K562 (cell line): Measurements from ENCODE around the gene APPBP2. TPM values are rescaled to one million over a fixed set of nuclear protein-coding genes. Genes with fewer than 3 reads are reported as not detected.

ENCODE experiments used
- ATAC-seq: fragments of 200-7000 bp; cut with Tn5 transposase; 3 replicates; pipeline ENCODE4 v1.9.1; 2020; ENCODE audit warnings: moderate library complexity
- BruUV-seq: library from RNA; stranded (reverse); fragments of 400-500 nt; replicated peaks from 2 replicates; lab custom pipeline; 2021; lab: Mats Ljungman, UMichigan
- CTCF ChIA-PET: fragments of 300-600 bp; formaldehyde crosslinking; extraction: SDS; loops from one replicate; lab custom pipeline; 2021; ENCODE audit warnings: low intra/inter-chr PET ratio; lab: Yijun Ruan, JAX
- POLR2A ChIA-PET: fragments of 300-600, 350-650 bp; sonication (Branson Sonifier 250); formaldehyde crosslinking; extraction: SDS; loops from one replicate; lab custom pipeline; 2021; ENCODE audit warnings: antibody characterized with exemption, inconsistent platforms; lab: Yijun Ruan, JAX
- DNase-seq, 4 experiments: peaks; one replicate each; pipeline versions ENCODE4 v3.0.0 to v3.0.0-alpha.2; 2011 to 2018; ENCODE audit warnings: low spot score in 3 of 4, mixed read lengths in 3 of 4; ENCODE audit errors: extremely low read depth in 1 of 4
- FAIRE-seq: peaks from 2 replicates; lab custom pipeline; 2011; peaks lifted over from hg19 to GRCh38; lab: Jason Lieb, UNC
- H2AFZ ChIP-seq: 2 replicates; pipeline ENCODE4 v1.6.0; 2011; ENCODE audit warnings: low read depth, low read length, control low read depth, inconsistent platforms
- H3K27ac ChIP-seq: fragments of 200-600 bp; 3 replicates; pipeline ENCODE4 v1.8.0; 2011; ENCODE audit warnings: low read depth, mild to moderate bottlenecking, control low read depth, inconsistent platforms, low read length, moderate library complexity, mixed read lengths; ENCODE audit errors: extremely low read depth
- H3K27me3 ChIP-seq, 2 experiments: fragments of 300-600 bp in 1 of 2; 2 replicates in 1 of 2; 3 replicates in 1 of 2; pipeline versions ENCODE4 v1.6.0 to v1.8.0; 2011; ENCODE audit warnings: inconsistent platforms in 2 of 2, low read length in 2 of 2, mild to moderate bottlenecking in 1 of 2, mixed read lengths in 1 of 2, moderate library complexity in 1 of 2; ENCODE audit not compliant: control insufficient read depth in 2 of 2, insufficient read depth in 2 of 2
- H3K36me3 ChIP-seq: fragments of 300-600 bp; 3 replicates; pipeline ENCODE4 v1.8.0; 2011; ENCODE audit warnings: mild to moderate bottlenecking, low read length, inconsistent platforms; ENCODE audit not compliant: control insufficient read depth, insufficient read depth
- H3K4me1 ChIP-seq, 2 experiments: fragments of 200-600 bp in 1 of 2; replicated peaks in 1 of 2; 2 replicates in 1 of 2; 3 replicates in 1 of 2; pipeline versions ENCODE4 v1.5.1 to v1.8.0; 2011; ENCODE audit warnings: inconsistent platforms in 2 of 2, low read length in 2 of 2, mild to moderate bottlenecking in 1 of 2, mixed read lengths in 1 of 2, moderate library complexity in 1 of 2; ENCODE audit not compliant: control insufficient read depth in 2 of 2, insufficient read depth in 2 of 2
- H3K4me2 ChIP-seq: 2 replicates; pipeline ENCODE4 v1.6.1; 2011; ENCODE audit warnings: low read length, control low read depth, inconsistent platforms, mixed read lengths; ENCODE audit not compliant: insufficient read depth
- H3K4me3 ChIP-seq: fragments of 200-600 bp; sonication (generic), shearing (Covaris generic); 2 replicates; pipeline ENCODE4 v1.5.1; 2016; ENCODE audit warnings: control low read depth, inconsistent platforms
- H3K79me2 ChIP-seq: fragments of 200-600 bp; 3 replicates; pipeline ENCODE4 v1.8.0; 2011; ENCODE audit warnings: low read length, inconsistent platforms; ENCODE audit not compliant: control insufficient read depth, insufficient read depth
- H3K9ac ChIP-seq, 2 experiments: 2 replicates each; pipeline versions ENCODE4 v1.6.0 to v1.6.1; 2011; ENCODE audit warnings: low read depth in 2 of 2, low read length in 2 of 2, control low read depth in 1 of 2, inconsistent platforms in 1 of 2, mild to moderate bottlenecking in 1 of 2, mixed read lengths in 1 of 2; ENCODE audit not compliant: insufficient read depth in 1 of 2
- H3K9me1 ChIP-seq: one replicate; pipeline ENCODE4 v1.6.0; 2011; ENCODE audit warnings: inconsistent platforms, mild to moderate bottlenecking, low read length, moderate library complexity; ENCODE audit not compliant: control insufficient read depth, insufficient read depth
- H3K9me3 ChIP-seq: replicated peaks from 2 replicates; pipeline ENCODE4 v1.5.1; 2011; ENCODE audit warnings: low read depth, low read length, inconsistent platforms; ENCODE audit not compliant: control insufficient read depth, insufficient read depth
- H4K20me1 ChIP-seq: replicated peaks from 2 replicates; pipeline ENCODE4 v1.6.1; 2011; ENCODE audit warnings: low read length, inconsistent platforms, mixed read lengths; ENCODE audit not compliant: control insufficient read depth, insufficient read depth
- DDX20 ChIP-seq: fragments of 450-650 bp; IDR thresholded peaks from 2 replicates; pipeline ENCODE4 v1.6.1; 2016; ENCODE audit warnings: missing genetic modification characterization, low read depth, mild to moderate bottlenecking, missing compliant biosample characterization, moderate library complexity
- GMEB1 ChIP-seq: fragments of 250-450 bp; sonication (Bioruptor Pico); IDR thresholded peaks from 2 replicates; pipeline ENCODE4 v1.4.0; 2020; ENCODE audit warnings: mild to moderate bottlenecking
- HCFC1 ChIP-seq: IDR thresholded peaks from 2 replicates; pipeline ENCODE4 v1.6.1; 2012; ENCODE audit warnings: low read depth, low read length, improper control_type of control experiment
- MAFK ChIP-seq: IDR thresholded peaks from 2 replicates; pipeline ENCODE4 v1.6.1; 2011; ENCODE audit warnings: low read length, improper control_type of control experiment
- MCM7 ChIP-seq, 2 experiments: fragments of 450-650 bp; IDR thresholded peaks; 2 replicates each; pipeline ENCODE4 v1.6.1; 2016 to 2018
- MECOM ChIP-seq: fragments of 250-450 bp; sonication (Bioruptor Pico); IDR thresholded peaks from 2 replicates; pipeline ENCODE4 v1.8.0; 2022; ENCODE audit warnings: inconsistent platforms
- MEIS2 ChIP-seq: fragments of 450-650 bp; IDR thresholded peaks from 2 replicates; pipeline ENCODE4 v1.6.1; 2014; ENCODE audit warnings: mild to moderate bottlenecking; ENCODE audit not compliant: partially characterized antibody
- MYNN ChIP-seq, 2 experiments: sonication (generic); formaldehyde crosslinking in 1 of 2; IDR thresholded peaks; 2 replicates each; pipeline versions ENCODE4 v1.5.0 to v1.6.1; 2016 to 2020; ENCODE audit warnings: antibody characterized with exemption in 1 of 2, missing genetic modification reagents in 1 of 2
- NCOR1 ChIP-seq: fragments of 450-650 bp; IDR thresholded peaks from 2 replicates; pipeline ENCODE4 v1.6.1; 2016; ENCODE audit warnings: mild to moderate bottlenecking, moderate library complexity
- PRMT5 ChIP-seq: sonication (generic); formaldehyde crosslinking; IDR thresholded peaks from 2 replicates; pipeline ENCODE4 v1.5.0; 2020; ENCODE audit warnings: missing genetic modification reagents
- SP1 ChIP-seq: sonication (generic); formaldehyde crosslinking; IDR thresholded peaks from 2 replicates; pipeline ENCODE4 v1.8.1; 2022; ENCODE audit warnings: mild to moderate bottlenecking, missing genetic modification reagents
- ZNF124 ChIP-seq: sonication (generic); formaldehyde crosslinking; IDR thresholded peaks from 2 replicates; pipeline ENCODE4 v1.8.1; 2022; ENCODE audit warnings: missing genetic modification reagents
- ZNF316 ChIP-seq: fragments of 450-650 bp; IDR thresholded peaks from 2 replicates; pipeline ENCODE4 v1.6.1; 2016
- ZNF766 ChIP-seq: fragments of 200-800 bp; sonication (Bioruptor generic); conservative IDR thresholded peaks from 2 replicates; pipeline ENCODE4 v1.6.1; 2016; ENCODE audit warnings: missing genetic modification characterization, missing compliant biosample characterization
- WGBS: fragments of 100-300 bp; shearing (Covaris generic); methylation state at CpG from one replicate; pipeline ENCODE4 v1.1.6; 2016; ENCODE audit warnings: low coverage, mixed read lengths; ENCODE audit not compliant: insufficient coverage; ENCODE audit errors: missing lambda C conversion rate; 5-methylcytosine and 5-hydroxymethylcytosine counted together
- in situ Hi-C: fragments of 300-500 bp; cut with MboI; formaldehyde crosslinking; loops from 4 replicates; pipeline ENCODE4 v1.15.0; 2018; ENCODE audit warnings: inconsistent platforms, mixed read lengths
- intact Hi-C: fragments of 100-400 bp; cut with micrococcal nuclease; formaldehyde crosslinking; loops from 2 replicates; pipeline ENCODE4 v1.14.2; 2022
- polyA plus RNA-seq, 8 experiments: library from polyadenylated mRNA; depleted of rRNA in 4 of 8; stranded (reverse) in 5 of 8; unstranded in 3 of 8; fragments of >200 nt; fragmentation: Nextera tagmentation in 2 of 8; fragmentation: Illumina TruSeq in 1 of 8; extraction: Ambion mirVana in 2 of 8; extraction: Trizol in 1 of 8; gene quantifications; 2 replicates each; pipeline versions ENCODE4 v1.2.1 to v1.2.3, GENCODE V29; 2011 to 2014; ENCODE audit warnings: inconsistent platforms in 1 of 8, missing spikeins in 1 of 8
- total RNA-seq, 7 experiments: library from RNA; depleted of rRNA in 6 of 7; stranded (reverse); fragments of >200 nt in 6 of 7; fragmentation: Illumina TruSeq in 2 of 7; extraction: Trizol in 2 of 7; gene quantifications; 2 replicates each; pipeline versions ENCODE4 v1.2.1 to v1.2.3, GENCODE V29; 2011 to 2021; ENCODE audit warnings: low replicate concordance in 1 of 7
- TF ChIP-seq, protein P1 (sequence below), 2 experiments: fragments of 450-650 bp; IDR thresholded peaks; 2 replicates each; pipeline ENCODE4 v1.6.1; 2016; ENCODE audit warnings: mild to moderate bottlenecking in 2 of 2, borderline replicate concordance in 1 of 2, low read depth in 1 of 2, moderate library complexity in 1 of 2

The APPBP2 gene
- total and polyA plus RNA-seq, 9 of the 15 experiments (the other 6 are each of a cell fraction or from before 2014, with no cell fraction given) = 2.7 to 16.8 (median 6.9) TPM

DNA sequence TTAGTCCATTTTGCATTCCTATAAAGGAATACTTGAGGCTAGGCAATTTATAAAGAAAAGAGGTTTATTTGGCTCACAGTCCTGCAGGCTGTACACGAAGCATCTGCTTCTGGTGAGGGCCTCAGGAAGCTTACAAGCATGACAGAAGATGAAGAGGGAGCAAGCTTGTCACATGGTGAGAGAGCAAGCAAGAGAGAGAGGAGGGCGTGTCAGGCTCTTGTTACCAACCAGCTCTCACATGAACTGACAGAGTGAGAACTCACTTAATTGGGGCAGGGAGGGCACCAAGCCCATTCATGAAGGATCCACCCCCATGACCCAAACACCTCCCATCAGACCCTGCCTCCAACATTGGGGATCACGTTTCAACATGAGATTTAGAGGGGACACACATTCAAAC is 102.2 kb downstream of the APPBP2 start:
- no peaks in the 10 kb centered on the region for H3K79me2 ChIP-seq
- intact Hi-C loops = no loop called here
- H3K27ac ChIP-seq = no peak overlapping the region
- H2AFZ ChIP-seq = no peak overlapping the region
- no peaks in the 10 kb centered on the region for H3K36me3 ChIP-seq
- FAIRE-seq (no peak), ATAC-seq (no peak), DNase-seq (no peak)
- no peaks in the 10 kb centered on the region for H3K9me3 ChIP-seq
- H3K27me3 ChIP-seq = peaks cover 8 to 17% of the 10 kb centered on the region in 2 experiments; a peak in 3 of 5 replicates
- no peaks in the 10 kb centered on the region for H4K20me1 ChIP-seq
- no peak overlapping the region for H3K9ac ChIP-seq
- H3K4me3 ChIP-seq = no peak overlapping the region
- H3K9me1 ChIP-seq = no peaks in the 10 kb centered on the region
- ChIA-PET CTCF (no interaction called here), POLR2A (interaction anchor here (0.6 kb wide), 1 partner anchor 103 kb away, joined by 4 read pairs; no protein-coding TSS in a partner anchor)
- 12% methylated on average over 2 of the region's 3 CpGs for WGBS
- BruUV-seq = no TSS peak
- H3K4me2 ChIP-seq = no peak overlapping the region
- in situ Hi-C loops = loop anchor here (10.0 kb wide), 1 partner anchor 279 kb away; the partner anchor contains the start of gene CA4
- peaks cover 0 to 13% of the 10 kb centered on the region in 2 experiments; a peak in 2 of 5 replicates for H3K4me1 ChIP-seq
- TF ChIP-seq HCFC1 = no peak
- no peak for TF ChIP-seq DDX20 (tag)
- no peak for TF ChIP-seq PRMT5
- no peak for TF ChIP-seq SP1 (CRISPR knock-in tag)
- TF ChIP-seq MECOM (CRISPR knock-in tag) = no peak
- TF ChIP-seq ZNF316 = peak; percentile 68
- TF ChIP-seq MCM7 (IDR thresholded peaks at IDR 0.05) = no peak
- TF ChIP-seq NCOR1 = no peak
- TF ChIP-seq, protein P1, sequence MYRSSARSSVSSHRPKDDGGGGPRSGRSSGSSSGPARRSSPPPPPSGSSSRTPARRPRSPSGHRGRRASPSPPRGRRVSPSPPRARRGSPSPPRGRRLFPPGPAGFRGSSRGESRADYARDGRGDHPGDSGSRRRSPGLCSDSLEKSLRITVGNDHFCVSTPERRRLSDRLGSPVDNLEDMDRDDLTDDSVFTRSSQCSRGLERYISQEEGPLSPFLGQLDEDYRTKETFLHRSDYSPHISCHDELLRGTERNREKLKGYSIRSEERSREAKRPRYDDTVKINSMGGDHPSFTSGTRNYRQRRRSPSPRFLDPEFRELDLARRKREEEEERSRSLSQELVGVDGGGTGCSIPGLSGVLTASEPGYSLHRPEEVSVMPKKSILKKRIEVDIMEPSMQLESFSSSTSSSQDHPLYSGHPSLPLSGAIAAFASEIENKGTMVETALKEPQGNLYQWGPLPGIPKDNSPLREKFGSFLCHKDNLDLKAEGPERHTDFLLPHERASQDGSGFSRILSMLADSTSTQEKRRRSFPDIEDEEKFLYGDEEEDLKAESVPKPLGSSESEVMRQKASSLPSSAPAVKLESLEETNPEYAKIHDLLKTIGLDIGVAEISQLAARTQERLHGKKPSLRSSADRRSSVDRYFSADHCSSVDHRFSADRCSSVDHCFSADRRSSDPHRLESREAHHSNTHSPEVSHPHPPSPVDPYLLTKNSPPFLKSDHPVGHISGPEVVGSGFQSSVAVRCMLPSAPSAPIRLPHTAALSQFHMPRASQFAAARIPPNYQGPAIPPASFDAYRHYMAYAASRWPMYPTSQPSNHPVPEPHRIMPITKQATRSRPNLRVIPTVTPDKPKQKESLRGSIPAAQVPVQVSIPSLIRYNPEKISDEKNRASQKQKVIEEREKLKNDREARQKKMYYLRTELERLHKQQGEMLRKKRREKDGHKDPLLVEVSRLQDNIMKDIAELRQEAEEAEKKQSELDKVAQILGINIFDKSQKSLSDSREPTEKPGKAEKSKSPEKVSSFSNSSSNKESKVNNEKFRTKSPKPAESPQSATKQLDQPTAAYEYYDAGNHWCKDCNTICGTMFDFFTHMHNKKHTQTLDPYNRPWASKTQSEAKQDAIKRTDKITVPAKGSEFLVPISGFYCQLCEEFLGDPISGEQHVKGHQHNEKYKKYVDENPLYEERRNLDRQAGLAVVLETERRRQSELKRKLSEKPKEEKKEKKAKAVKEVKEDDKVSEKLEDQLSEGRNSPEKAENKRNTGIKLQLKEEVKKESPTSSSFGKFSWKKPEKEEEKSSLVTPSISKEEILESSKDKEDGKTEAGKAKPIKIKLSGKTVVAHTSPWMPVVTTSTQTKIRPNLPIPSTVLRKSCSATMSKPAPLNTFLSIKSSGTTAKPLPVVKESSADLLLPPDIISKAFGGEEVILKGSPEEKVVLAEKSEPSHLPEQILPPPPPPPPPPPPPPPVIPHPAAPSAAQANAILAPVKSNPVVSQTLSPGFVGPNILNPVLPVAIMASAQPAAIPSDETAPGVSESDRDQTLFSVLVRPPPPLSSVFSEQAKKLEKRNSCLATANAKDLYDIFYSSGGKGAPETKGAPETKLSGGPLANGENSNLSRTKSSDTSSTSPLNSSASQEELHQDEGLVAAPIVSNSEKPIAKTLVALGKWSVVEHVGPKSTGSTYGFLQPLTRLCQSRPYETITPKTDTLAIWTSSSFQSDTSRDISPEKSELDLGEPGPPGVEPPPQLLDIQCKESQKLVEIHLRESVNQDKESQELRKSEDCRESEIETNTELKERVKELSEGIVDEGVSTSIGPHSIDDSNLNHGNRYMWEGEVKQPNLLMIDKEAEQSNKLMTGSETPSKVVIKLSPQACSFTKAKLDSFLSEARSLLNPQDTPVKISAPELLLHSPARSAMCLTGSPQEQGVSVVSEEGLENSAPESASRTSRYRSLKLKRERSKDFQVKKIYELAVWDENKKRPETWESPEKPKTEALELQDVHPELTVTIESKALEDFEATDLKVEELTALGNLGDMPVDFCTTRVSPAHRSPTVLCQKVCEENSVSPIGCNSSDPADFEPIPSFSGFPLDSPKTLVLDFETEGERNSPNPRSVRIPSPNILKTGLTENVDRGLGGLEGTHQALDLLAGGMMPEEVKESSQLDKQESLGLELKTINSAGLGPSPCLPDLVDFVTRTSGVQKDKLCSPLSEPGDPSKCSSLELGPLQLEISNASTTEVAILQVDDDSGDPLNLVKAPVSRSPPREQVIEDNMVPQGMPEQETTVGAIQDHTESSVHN (IDR thresholded peaks at IDR 0.05; ENCODE audit: borderline replicate concordance in 1 of 2, low read depth in 1 of 2) = no peak
- no peak for TF ChIP-seq ZNF124 (CRISPR knock-in tag)
- TF ChIP-seq GMEB1 (CRISPR knock-in tag) = no peak
- no peak for TF ChIP-seq MEIS2
- TF ChIP-seq MAFK = no peak
- TF ChIP-seq MYNN (IDR thresholded peaks at IDR 0.05) = no peak
- TF ChIP-seq MYNN (CRISPR knock-in tag; IDR thresholded peaks at IDR 0.05) = no peak
- TF ChIP-seq ZNF766 (CRISPR knock-in tag) = peak; percentile 88
